Stimulated activated CD8-positive, alpha-beta memory T cell treated with anti-CD3 and anti-CD28 coated beads, Interleukin-15, amount 100 ng/mL, for 4 hours (primary cell): ENCODE results near the gene LAMB4.

Source experiments
- DNase-seq, 2 donors: peaks; one replicate each; pipeline ENCODE4 v3.0.0-alpha.2; 2020; ENCODE audit warnings: low read depth in 2 of 2

The LAMB4 gene

GRCh38 chr7:108142180-108142579, 12.0 kb upstream of the LAMB4 start:
- no peak for DNase-seq

GRCh38 chr7:108140671-108141070, 10.5 kb upstream of the LAMB4 start:
- DNase-seq = no peak

GRCh38 chr7:108138911-108139310, 8.8 kb upstream of the LAMB4 start:
- no peak for DNase-seq

- no peak for DNase-seq
These were observed 7.8 kb upstream of the LAMB4 start for GRCh38 chr7:108137993-108138392.

GRCh38 chr7:108137040-108137439, 6.9 kb upstream of the LAMB4 start:
- DNase-seq = no peak

- no peak for DNase-seq
These were observed 6.1 kb upstream of the LAMB4 start for GRCh38 chr7:108136191-108136688.

- no peak for DNase-seq
These were observed 5.5 kb upstream of the LAMB4 start for GRCh38 chr7:108135446-108136190.

- DNase-seq = no peak
These were observed 4.3 kb upstream of the LAMB4 start for GRCh38 chr7:108134486-108134885.

GRCh38 chr7:108132551-108133265, 2.5 kb upstream of the LAMB4 start:
- no peak for DNase-seq

GRCh38 chr7:108129018-108129965, 869 bp downstream of the LAMB4 start:
- DNase-seq = no peak

- no peak for DNase-seq
These were observed 1.6 kb downstream of the LAMB4 start for GRCh38 chr7:108128514-108128913.

GRCh38 chr7:108127461-108127860, 2.7 kb downstream of the LAMB4 start:
- DNase-seq = no peak

GRCh38 chr7:108124820-108125219, 5.3 kb downstream of the LAMB4 start:
- no peak for DNase-seq

GRCh38 chr7:108122181-108122580, 8.0 kb downstream of the LAMB4 start:
- DNase-seq = no peak

GRCh38 chr7:108120933-108121332, 9.2 kb downstream of the LAMB4 start:
- no peak for DNase-seq

GRCh38 chr7:108120196-108120595, 10.0 kb downstream of the LAMB4 start:
- no peak for DNase-seq

GRCh38 chr7:108118959-108119358, 11.2 kb downstream of the LAMB4 start:
- no peak for DNase-seq

GRCh38 chr7:108114117-108114841, 15.9 kb downstream of the LAMB4 start:
- no peak for DNase-seq

- no peak for DNase-seq
These were observed 17.5 kb downstream of the LAMB4 start for GRCh38 chr7:108112683-108113082.

GRCh38 chr7:108109221-108109908, 20.8 kb downstream of the LAMB4 start:
- DNase-seq = no peak

GRCh38 chr7:108108131-108108530, 22.0 kb downstream of the LAMB4 start:
- DNase-seq = no peak
